HG03025 (cell line): Measurements from ENCODE around the gene LARP4B.
"Not testable (repeated sequence)": the region's sequence is repeated elsewhere in the genome, so short reads cannot be mapped to it uniquely, and the experiment has no call there.

Source experiments
- ATAC-seq: cut with Tn5 transposase; IDR thresholded peaks from one replicate; pipeline ENCODE4 v1.9.1; 2021; ENCODE audit warnings: mild to moderate bottlenecking, moderate library complexity; ENCODE audit not compliant: unreplicated experiment, low FRiP score

The LARP4B gene

GRCh38 chr10:776772-777171, 154.7 kb downstream of the LARP4B start:
- ATAC-seq, result no peak

- no peak for ATAC-seq
These were observed 156.0 kb downstream of the LARP4B start for GRCh38 chr10:775245-776075.

- ATAC-seq, result no peak
These were observed 156.8 kb downstream of the LARP4B start for GRCh38 chr10:774661-775244.

GRCh38 chr10:774223-774622, 157.3 kb downstream of the LARP4B start:
- ATAC-seq, result no peak

GRCh38 chr10:773562-774161, 157.8 kb downstream of the LARP4B start:
- ATAC-seq, result no peak

GRCh38 chr10:772227-772637, 159.3 kb downstream of the LARP4B start:
- no peak for ATAC-seq

- ATAC-seq, result no peak
These were observed 159.9 kb downstream of the LARP4B start for GRCh38 chr10:771647-772046.

- no peak for ATAC-seq
These were observed 160.5 kb downstream of the LARP4B start for GRCh38 chr10:770975-771374.

GRCh38 chr10:770048-770712, 161.3 kb downstream of the LARP4B start:
- ATAC-seq, result not testable (repeated sequence)

GRCh38 chr10:767794-768193, 163.7 kb downstream of the LARP4B start:
- ATAC-seq, result no peak

- ATAC-seq, result no peak
These were observed 164.3 kb downstream of the LARP4B start for GRCh38 chr10:767211-767610.

GRCh38 chr10:761376-761775, 170.1 kb downstream of the LARP4B start:
- no peak for ATAC-seq

GRCh38 chr10:760622-761021, 170.9 kb downstream of the LARP4B start:
- no peak for ATAC-seq

GRCh38 chr10:759898-760477, 171.5 kb downstream of the LARP4B start:
- no peak for ATAC-seq
